RWPE2 (cell line): ENCODE results near the gene WNT11.

Source experiments
- ATAC-seq: fragments of 200-7000 bp; cut with Tn5 transposase; 3 replicates; pipeline ENCODE4 v1.9.1; 2021; ENCODE audit warnings: low read depth
- DNase-seq: peaks from one replicate; pipeline ENCODE4 v3.0.0-alpha.2; 2020; ENCODE audit warnings: low spot score
- H3K27ac ChIP-seq: fragments of 450-650 bp; 2 replicates; pipeline ENCODE4 v1.5.1; 2017; ENCODE audit warnings: mild to moderate bottlenecking; ENCODE audit not compliant: poor library complexity, severe bottlenecking
- H3K27me3 ChIP-seq: fragments of 250-450 bp; sonication (Bioruptor Pico); 2 replicates; pipeline ENCODE4 v1.5.1; 2021; ENCODE audit warnings: mild to moderate bottlenecking, moderate library complexity; ENCODE audit not compliant: insufficient read depth, poor library complexity, severe bottlenecking
- H3K36me3 ChIP-seq: fragments of 250-450 bp; sonication (Bioruptor Pico); 2 replicates; pipeline ENCODE4 v1.5.1; 2020; ENCODE audit warnings: low read depth, mild to moderate bottlenecking, moderate library complexity
- H3K4me1 ChIP-seq: fragments of 250-450 bp; sonication (Bioruptor Pico); 2 replicates; pipeline ENCODE4 v1.5.1; 2021; ENCODE audit warnings: mild to moderate bottlenecking, moderate library complexity; ENCODE audit not compliant: insufficient read depth, poor library complexity, severe bottlenecking
- H3K4me3 ChIP-seq: fragments of 250-450 bp; sonication (Bioruptor Pico); 2 replicates; pipeline ENCODE4 v1.5.1; 2021; ENCODE audit warnings: mild to moderate bottlenecking, moderate library complexity; ENCODE audit not compliant: severe bottlenecking
- H3K9me3 ChIP-seq: fragments of 250-450 bp; sonication (Bioruptor Pico); 2 replicates; pipeline ENCODE4 v1.5.1; 2021; ENCODE audit warnings: mild to moderate bottlenecking, moderate library complexity; ENCODE audit not compliant: severe bottlenecking
- CTCF ChIP-seq: fragments of 450-650 bp; IDR thresholded peaks from one replicate; pipeline ENCODE4 v1.5.1; 2017; ENCODE audit warnings: mild to moderate bottlenecking, moderate library complexity; ENCODE audit not compliant: poor library complexity, severe bottlenecking

WNT11 gene

GRCh38 chr11:76186776-76187279 lies 19.5 kb downstream of the WNT11 start:
- H3K36me3 ChIP-seq: no peaks in the 10 kb centered on the region
- ATAC-seq: no peak
- TF ChIP-seq CTCF: no peak
- DNase-seq: no peak
- no peak overlapping the region for H3K27ac ChIP-seq
- no peak overlapping the region for H3K4me3 ChIP-seq
- no peaks in the 10 kb centered on the region for H3K4me1 ChIP-seq
- no peaks in the 10 kb centered on the region for H3K27me3 ChIP-seq
- no peaks in the 10 kb centered on the region for H3K9me3 ChIP-seq

GRCh38 chr11:76185931-76186401 lies 20.3 kb downstream of the WNT11 start:
- Histone ChIP-seq H3K4me1 (no peaks in the 10 kb centered on the region), H3K27ac (no peak overlapping the region), H3K4me3 (no peak overlapping the region), H3K27me3 (no peaks in the 10 kb centered on the region), H3K9me3 (no peaks in the 10 kb centered on the region), H3K36me3 (no peaks in the 10 kb centered on the region)
- no peak for TF ChIP-seq CTCF
- no peak for DNase-seq
- no peak for ATAC-seq

GRCh38 chr11:76185511-76185910 lies 20.8 kb downstream of the WNT11 start:
- H3K27me3 ChIP-seq: no peaks in the 10 kb centered on the region
- H3K4me1 ChIP-seq: no peaks in the 10 kb centered on the region
- ATAC-seq (no peak), DNase-seq (no peak)
- H3K36me3 ChIP-seq: no peaks in the 10 kb centered on the region
- H3K27ac ChIP-seq: no peak overlapping the region
- H3K9me3 ChIP-seq: no peaks in the 10 kb centered on the region
- no peak overlapping the region for H3K4me3 ChIP-seq
- no peak for TF ChIP-seq CTCF

GRCh38 chr11:76184551-76184993 lies 21.7 kb downstream of the WNT11 start:
- DNase-seq: no peak

More at GRCh38 chr11:76184551-76184993, 21.7 kb downstream of the WNT11 start:
- no peaks in the 10 kb centered on the region for H3K27me3 ChIP-seq
- ATAC-seq: no peak
- H3K4me1 ChIP-seq: no peaks in the 10 kb centered on the region
- H3K4me3 ChIP-seq: no peak overlapping the region
- no peaks in the 10 kb centered on the region for H3K36me3 ChIP-seq
- no peak for TF ChIP-seq CTCF
- H3K9me3 ChIP-seq: no peaks in the 10 kb centered on the region
- no peak overlapping the region for H3K27ac ChIP-seq
